Hematopoietic multipotent progenitor cell treated with erythropoietin and hydrocortisone succinate and interleukin-3 and kit ligand, for 4 days (in vitro differentiated cells): Measurements from ENCODE around the gene APH1A.
"Not testable (repeated sequence)": the region's sequence is repeated elsewhere in the genome, so short reads cannot be mapped to it uniquely, and the experiment has no call there.

ENCODE experiments used
- DNase-seq: peaks from one replicate; pipeline ENCODE4 v3.0.0-alpha.2; 2015

APH1A gene

GRCh38 chr1:150233359-150234308 lies 35.2 kb downstream of the APH1A start:
- peak; percentile 64 for DNase-seq

- DNase-seq, result not testable (repeated sequence)
Observed at GRCh38 chr1:150232921-150233320, 35.9 kb downstream of the APH1A start.

- not testable (repeated sequence) for DNase-seq
Observed at GRCh38 chr1:150228246-150228645, 40.6 kb downstream of the APH1A start.

- no peak for DNase-seq
Observed at GRCh38 chr1:150227228-150227627, 41.6 kb downstream of the APH1A start.

GRCh38 chr1:150226486-150226885 lies 42.3 kb downstream of the APH1A start:
- no peak for DNase-seq

GRCh38 chr1:150225546-150225945 lies 43.3 kb downstream of the APH1A start:
- DNase-seq, result no peak

- DNase-seq, result no peak
Observed at GRCh38 chr1:150224983-150225382, 43.8 kb downstream of the APH1A start.

- DNase-seq, result peak; percentile 68
Observed at GRCh38 chr1:150221552-150221951, 47.3 kb downstream of the APH1A start.

GRCh38 chr1:150215855-150216254 lies 53.0 kb downstream of the APH1A start:
- not testable (repeated sequence) for DNase-seq
